ENCODE measurements around the gene ZBTB26.
A peak's percentile ranks its signal among the peaks of the same experiment; 100 is the strongest.
"Not testable (repeated sequence)": the region's sequence is repeated elsewhere in the genome, so short reads cannot be mapped to it uniquely, and the experiment has no call there.

Gene ZBTB26

DNA sequence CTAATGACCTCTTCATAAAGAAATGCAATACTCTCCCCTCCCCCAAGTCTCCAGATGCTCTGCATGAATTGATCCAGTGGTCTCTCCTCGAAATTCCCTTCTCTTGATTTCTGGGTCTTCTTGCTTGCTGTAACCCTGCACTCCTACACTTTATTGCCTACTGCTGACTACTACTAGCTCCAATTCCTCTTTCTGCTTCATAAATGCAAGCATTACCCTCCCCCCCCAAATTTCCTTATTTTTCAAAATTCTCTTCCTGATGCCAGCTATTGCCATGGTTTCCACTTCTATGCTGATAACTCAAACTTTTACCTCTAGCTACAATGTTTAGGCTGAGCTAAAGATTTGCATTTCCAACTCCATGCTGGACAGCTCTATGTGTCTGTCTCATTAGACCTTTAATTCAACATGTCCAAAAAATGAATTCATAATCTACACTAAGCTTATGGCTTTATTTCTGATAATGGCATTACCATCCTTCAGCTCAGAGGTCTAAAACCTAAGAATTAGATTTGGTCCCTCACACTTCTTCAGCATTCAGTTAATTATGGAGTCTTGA lies 1.4 kb downstream of the ZBTB26 start:
- DNase-seq (ENCODE audit: low spot score) = no peak

DNA sequence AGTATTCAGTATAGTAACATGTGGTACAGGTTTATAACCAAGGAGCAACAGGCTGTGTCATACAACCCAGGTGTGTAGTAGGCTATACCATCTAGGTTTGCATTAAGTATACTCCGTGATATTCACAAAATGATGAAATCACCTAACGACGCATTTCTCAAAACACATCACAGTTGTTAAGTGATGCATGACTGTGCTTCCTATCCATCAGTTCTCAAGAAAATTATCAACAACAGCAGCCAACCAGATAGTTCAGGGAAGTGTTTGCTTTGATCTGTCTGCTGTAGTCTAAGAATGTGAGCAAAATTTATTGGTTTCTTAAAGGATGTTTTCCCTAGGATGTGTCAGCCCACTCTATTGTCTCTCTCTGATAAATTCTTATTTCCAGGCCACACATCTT lies 7.4 kb downstream of the ZBTB26 start:
- no peak for DNase-seq (ENCODE audit: low spot score)

DNA sequence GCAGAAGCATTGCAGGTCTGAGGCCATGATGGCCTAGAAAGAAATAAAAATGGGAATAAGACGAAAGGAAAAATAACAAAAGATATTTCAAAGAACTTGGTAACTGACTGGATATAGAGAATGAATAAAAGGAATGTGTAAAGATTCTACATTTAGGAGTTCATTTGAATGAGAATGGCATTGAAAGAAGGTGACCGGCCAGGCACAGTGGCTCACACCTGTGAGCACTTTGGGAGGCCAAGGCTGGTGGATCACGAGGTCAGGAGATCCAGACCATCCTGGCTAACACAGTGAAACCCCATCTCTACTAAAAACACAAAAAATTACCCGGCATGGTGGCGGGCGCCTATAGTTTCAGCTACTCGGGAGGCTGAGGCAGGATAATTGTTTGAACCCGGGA lies 8.6 kb downstream of the ZBTB26 start:
- no peak for DNase-seq (ENCODE audit: low spot score)

GRCh38 chr9:122918310-122918709 lies 13.0 kb downstream of the ZBTB26 start:
- no peak for DNase-seq (ENCODE audit: low spot score)

- peak; percentile 94 for DNase-seq (ENCODE audit: low spot score)
Measured at GRCh38 chr9:122912964-122913673, 18.2 kb downstream of the ZBTB26 start, which contains the start of gene ZBTB6. Gene ZBTB6 (minus strand): TSS chr9:122913323. CDS start chr9:122912072, 1,251 bp downstream.

GRCh38 chr9:122912671-122912963 lies 18.7 kb downstream of the ZBTB26 start:
- DNase-seq (ENCODE audit: low spot score) = no peak

DNA sequence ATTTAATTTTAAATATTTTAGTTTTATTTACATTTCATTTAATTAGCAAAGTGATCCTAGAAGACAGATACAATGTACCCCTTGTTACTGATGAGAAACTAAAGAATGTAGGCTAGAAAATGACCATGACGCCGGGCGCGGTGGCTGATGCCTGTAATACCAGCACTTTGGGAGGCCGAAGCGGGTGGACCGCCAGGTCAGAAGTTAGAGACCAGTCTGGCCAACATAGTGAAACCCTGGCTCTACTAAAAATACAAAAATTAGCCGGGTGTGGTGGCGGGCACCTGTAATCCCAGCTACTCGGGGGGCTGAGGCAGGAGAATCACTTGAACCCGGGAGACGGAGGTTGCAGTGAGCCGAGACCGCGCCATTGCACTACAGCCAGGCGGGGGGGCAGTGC lies 25.2 kb downstream of the ZBTB26 start:
- not testable (repeated sequence) for DNase-seq (ENCODE audit: low spot score)

- DNase-seq (ENCODE audit: low spot score) = peak; percentile 100
Measured at GRCh38 chr9:122904823-122905710, 26.2 kb downstream of the ZBTB26 start, which contains the start of gene RC3H2. Gene RC3H2 (minus strand): TSS chr9:122905359. CDS start chr9:122897509, 7,850 bp downstream.

DNA sequence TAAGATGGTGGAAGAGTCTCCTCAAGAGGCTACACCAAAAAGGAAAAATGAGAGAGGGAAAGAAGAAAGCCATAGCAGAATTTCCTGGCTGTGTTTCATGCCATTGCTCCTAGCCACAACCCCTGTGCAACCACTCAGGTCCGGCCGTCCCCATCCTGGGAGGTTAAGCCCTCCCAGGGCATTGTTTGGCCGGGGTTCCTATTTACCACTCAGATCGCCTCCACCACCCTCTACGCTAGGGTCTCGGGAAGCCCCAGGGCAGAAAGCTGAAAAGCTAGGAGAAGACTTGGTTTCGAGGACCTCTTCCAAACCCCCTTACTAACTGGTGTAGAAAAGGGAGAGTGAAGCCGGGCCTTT lies 26.9 kb downstream of the ZBTB26 start:
- no peak for DNase-seq (ENCODE audit: low spot score)

DNA sequence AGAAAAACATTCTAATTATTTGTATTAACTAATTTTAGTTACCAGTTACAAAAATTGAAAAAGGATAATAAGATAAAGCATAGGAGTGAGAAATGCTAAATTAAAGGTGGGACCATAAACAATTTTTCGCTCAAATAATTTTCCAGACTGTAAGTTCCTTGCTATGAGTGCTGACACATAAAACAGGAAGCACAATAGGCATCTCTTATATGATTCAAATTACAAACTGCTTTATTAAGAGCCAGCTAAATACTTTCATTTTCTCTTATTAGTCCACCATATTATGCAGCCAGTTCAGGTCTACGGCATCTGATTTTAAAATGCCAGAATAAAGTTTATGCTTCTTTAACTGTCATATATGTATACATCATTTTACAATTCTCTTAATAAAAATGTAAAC lies 30.5 kb downstream of the ZBTB26 start:
- DNase-seq (ENCODE audit: low spot score) = no peak

DNA sequence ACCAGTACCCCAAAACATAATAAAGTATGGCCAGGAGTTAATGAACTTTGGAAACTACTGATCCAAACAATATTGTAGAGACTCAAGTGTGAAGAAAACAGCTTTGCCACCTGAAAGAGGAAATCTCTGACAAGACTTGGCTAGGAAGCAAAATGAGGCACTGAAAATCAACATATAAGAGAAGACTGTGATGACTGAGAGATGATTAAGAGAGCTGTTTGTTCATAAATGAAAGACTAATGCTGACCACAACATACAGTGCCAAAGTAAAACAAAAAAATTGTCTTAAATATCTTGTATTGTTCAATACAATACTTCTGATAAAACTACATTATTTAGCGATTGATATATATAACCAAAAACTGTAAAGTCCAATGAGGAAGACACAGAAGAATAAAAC lies 33.3 kb downstream of the ZBTB26 start:
- DNase-seq (ENCODE audit: low spot score) = no peak

- no peak for DNase-seq (ENCODE audit: low spot score)
Measured at GRCh38 chr9:122888480-122888879, 42.8 kb downstream of the ZBTB26 start.

- no peak for DNase-seq (ENCODE audit: low spot score)
Measured at GRCh38 chr9:122883125-122883524, 48.2 kb downstream of the ZBTB26 start.

DNA sequence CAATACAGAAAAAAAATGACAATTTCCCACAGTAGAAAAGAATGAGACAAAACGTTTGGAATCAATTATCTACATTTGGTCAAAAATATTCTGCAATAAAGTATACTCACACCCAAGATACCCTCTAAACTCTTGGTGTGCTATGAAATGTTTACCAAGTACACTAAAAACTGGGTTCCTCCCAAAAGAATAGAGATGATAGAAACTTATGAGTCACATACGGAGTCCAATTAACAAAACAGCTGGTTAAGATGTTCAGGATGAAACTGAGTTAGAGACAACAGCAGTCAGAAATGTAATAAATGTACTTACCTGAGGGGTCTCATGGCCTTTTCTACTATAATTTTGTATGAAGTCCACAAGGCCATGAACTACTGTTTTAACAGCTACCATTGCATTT lies 51.9 kb downstream of the ZBTB26 start:
- no peak for DNase-seq (ENCODE audit: low spot score)

DNA sequence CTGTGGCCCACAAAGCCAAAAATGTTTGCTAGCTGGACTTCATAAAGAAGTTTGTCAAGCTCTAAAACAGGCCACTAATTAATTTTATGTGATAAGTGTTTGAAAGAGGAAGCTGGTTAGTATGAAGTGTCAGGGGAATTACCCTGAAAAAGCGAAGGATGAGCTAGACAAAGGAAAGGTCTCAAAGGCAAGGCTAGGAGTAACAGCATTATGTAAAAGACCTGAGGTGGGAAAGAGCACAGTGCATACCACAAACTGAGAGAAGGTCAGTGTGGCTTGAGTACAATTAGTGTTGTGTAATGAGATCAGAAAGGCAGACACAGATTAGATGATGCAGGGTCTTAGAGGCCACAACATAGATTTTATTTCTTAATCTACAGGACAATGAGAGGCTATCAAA lies 55.8 kb downstream of the ZBTB26 start:
- no peak for DNase-seq (ENCODE audit: low spot score)

DNA sequence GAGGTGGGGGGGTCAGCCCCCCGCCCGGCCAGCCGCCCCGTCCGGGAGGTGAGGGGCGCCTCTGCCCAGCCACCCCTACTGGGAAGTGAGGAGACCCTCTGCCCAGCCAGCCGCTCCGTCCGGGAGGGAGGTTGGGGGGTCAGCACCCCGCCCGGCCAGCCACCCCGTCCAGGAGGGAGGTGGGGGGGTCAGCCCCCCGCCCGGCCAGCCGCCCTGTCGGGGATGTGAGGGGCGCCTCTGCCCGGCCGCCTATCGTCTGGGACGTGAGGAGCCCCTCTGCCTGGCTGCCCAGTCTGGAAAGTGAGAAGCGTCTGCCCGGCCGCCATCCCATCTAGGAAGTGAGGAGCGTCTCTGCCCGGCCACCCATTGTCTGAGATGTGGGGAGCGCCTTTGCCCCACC lies 64.0 kb downstream of the ZBTB26 start:
- DNase-seq (ENCODE audit: low spot score) = not testable (repeated sequence)

DNA sequence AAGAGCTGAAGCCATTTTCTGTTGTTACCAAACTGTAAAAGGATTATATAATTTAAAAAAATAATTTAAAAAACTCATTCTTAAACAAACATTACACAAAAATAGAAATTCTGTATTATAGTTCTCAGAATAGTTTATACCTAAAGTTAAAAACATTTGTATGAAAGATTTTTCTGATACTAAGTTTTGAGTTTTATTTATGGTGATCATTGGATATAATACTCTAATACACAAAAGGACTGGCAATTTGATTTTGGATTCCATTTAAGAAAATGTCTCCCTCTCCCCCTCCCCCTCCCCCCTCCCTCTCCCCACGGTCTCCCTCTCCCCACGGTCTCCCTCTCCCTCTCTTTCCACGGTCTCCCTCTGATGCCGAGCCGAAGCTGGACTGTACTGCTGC lies 65.2 kb downstream of the ZBTB26 start:
- no peak for DNase-seq (ENCODE audit: low spot score)

Data from putamen (tissue), 1 donor.